HL-60 (cell line): ENCODE measurements around the gene EME2.
"Not testable (repeated sequence)": the region's sequence is repeated elsewhere in the genome, so short reads cannot be mapped to it uniquely, and the experiment has no call there.

Experiments used
- GABPA ChIP-seq: IDR thresholded peaks from 2 replicates; pipeline ENCODE4 v1.6.1; 2012; ENCODE audit warnings: low read depth
- POLR2AphosphoS5 ChIP-seq: IDR thresholded peaks from 2 replicates; pipeline ENCODE4 v1.6.1; 2012; ENCODE audit warnings: low read depth
- TF ChIP-seq, protein P1 (sequence below): IDR thresholded peaks from one replicate; pipeline ENCODE4 v1.5.1; 2011; ENCODE audit warnings: low read length, control low read depth, inconsistent platforms; ENCODE audit not compliant: insufficient read depth
- TF ChIP-seq, protein P2 (sequence below): IDR thresholded peaks from 2 replicates; pipeline ENCODE4 v1.6.1; 2012; ENCODE audit warnings: low read depth; ENCODE audit not compliant: insufficient replicate concordance

DNA sequence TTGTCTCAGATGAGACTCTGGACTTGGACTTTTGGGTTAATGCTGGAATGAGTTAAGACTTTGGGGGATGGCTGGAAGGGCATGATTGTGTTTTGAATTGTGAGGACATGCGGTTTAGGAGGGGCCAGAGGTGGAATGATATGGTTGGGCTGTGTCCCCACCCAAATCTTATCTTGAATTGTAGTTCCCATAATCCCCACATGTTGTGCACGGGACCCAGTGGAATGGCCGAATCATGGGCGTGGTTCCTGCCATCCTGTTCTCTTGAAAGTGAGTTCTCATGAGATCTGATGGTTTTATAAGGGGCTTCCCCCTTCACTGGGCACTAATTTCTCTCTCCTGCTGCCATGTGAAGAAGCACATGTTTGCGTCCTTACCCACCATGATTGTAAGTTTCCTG lies 26.7 kb downstream of the EME2 start:
- TF ChIP-seq, protein P1, sequence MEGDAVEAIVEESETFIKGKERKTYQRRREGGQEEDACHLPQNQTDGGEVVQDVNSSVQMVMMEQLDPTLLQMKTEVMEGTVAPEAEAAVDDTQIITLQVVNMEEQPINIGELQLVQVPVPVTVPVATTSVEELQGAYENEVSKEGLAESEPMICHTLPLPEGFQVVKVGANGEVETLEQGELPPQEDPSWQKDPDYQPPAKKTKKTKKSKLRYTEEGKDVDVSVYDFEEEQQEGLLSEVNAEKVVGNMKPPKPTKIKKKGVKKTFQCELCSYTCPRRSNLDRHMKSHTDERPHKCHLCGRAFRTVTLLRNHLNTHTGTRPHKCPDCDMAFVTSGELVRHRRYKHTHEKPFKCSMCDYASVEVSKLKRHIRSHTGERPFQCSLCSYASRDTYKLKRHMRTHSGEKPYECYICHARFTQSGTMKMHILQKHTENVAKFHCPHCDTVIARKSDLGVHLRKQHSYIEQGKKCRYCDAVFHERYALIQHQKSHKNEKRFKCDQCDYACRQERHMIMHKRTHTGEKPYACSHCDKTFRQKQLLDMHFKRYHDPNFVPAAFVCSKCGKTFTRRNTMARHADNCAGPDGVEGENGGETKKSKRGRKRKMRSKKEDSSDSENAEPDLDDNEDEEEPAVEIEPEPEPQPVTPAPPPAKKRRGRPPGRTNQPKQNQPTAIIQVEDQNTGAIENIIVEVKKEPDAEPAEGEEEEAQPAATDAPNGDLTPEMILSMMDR: not testable (repeated sequence)
- TF ChIP-seq POLR2AphosphoS5, GABPA: not testable (repeated sequence)
- TF ChIP-seq, protein P2, sequence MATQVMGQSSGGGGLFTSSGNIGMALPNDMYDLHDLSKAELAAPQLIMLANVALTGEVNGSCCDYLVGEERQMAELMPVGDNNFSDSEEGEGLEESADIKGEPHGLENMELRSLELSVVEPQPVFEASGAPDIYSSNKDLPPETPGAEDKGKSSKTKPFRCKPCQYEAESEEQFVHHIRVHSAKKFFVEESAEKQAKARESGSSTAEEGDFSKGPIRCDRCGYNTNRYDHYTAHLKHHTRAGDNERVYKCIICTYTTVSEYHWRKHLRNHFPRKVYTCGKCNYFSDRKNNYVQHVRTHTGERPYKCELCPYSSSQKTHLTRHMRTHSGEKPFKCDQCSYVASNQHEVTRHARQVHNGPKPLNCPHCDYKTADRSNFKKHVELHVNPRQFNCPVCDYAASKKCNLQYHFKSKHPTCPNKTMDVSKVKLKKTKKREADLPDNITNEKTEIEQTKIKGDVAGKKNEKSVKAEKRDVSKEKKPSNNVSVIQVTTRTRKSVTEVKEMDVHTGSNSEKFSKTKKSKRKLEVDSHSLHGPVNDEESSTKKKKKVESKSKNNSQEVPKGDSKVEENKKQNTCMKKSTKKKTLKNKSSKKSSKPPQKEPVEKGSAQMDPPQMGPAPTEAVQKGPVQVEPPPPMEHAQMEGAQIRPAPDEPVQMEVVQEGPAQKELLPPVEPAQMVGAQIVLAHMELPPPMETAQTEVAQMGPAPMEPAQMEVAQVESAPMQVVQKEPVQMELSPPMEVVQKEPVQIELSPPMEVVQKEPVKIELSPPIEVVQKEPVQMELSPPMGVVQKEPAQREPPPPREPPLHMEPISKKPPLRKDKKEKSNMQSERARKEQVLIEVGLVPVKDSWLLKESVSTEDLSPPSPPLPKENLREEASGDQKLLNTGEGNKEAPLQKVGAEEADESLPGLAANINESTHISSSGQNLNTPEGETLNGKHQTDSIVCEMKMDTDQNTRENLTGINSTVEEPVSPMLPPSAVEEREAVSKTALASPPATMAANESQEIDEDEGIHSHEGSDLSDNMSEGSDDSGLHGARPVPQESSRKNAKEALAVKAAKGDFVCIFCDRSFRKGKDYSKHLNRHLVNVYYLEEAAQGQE: not testable (repeated sequence)
